K562 (cell line): Measurements from ENCODE around the gene USP48. TPM values are rescaled to one million over a fixed set of nuclear protein-coding genes. Genes with fewer than 3 reads are reported as not detected.

Experiments
- ATAC-seq: fragments of 200-7000 bp; cut with Tn5 transposase; 3 replicates; pipeline ENCODE4 v1.9.1; 2020; ENCODE audit warnings: moderate library complexity
- BruUV-seq: library from RNA; stranded (reverse); fragments of 400-500 nt; replicated peaks from 2 replicates; lab custom pipeline; 2021; lab: Mats Ljungman, UMichigan
- CTCF ChIA-PET: fragments of 300-600 bp; formaldehyde crosslinking; extraction: SDS; loops from one replicate; lab custom pipeline; 2021; ENCODE audit warnings: low intra/inter-chr PET ratio; lab: Yijun Ruan, JAX
- POLR2A ChIA-PET: fragments of 300-600, 350-650 bp; sonication (Branson Sonifier 250); formaldehyde crosslinking; extraction: SDS; loops from one replicate; lab custom pipeline; 2021; ENCODE audit warnings: antibody characterized with exemption, inconsistent platforms; lab: Yijun Ruan, JAX
- DNase-seq, 4 experiments: peaks; one replicate each; pipeline versions ENCODE4 v3.0.0 to v3.0.0-alpha.2; 2011 to 2018; ENCODE audit warnings: low spot score in 3 of 4, mixed read lengths in 3 of 4; ENCODE audit errors: extremely low read depth in 1 of 4
- FAIRE-seq: peaks from 2 replicates; lab custom pipeline; 2011; peaks lifted over from hg19 to GRCh38; lab: Jason Lieb, UNC
- H2AFZ ChIP-seq: 2 replicates; pipeline ENCODE4 v1.6.0; 2011; ENCODE audit warnings: low read depth, low read length, control low read depth, inconsistent platforms
- H3K27ac ChIP-seq: fragments of 200-600 bp; 3 replicates; pipeline ENCODE4 v1.8.0; 2011; ENCODE audit warnings: low read depth, mild to moderate bottlenecking, control low read depth, inconsistent platforms, low read length, moderate library complexity, mixed read lengths; ENCODE audit errors: extremely low read depth
- H3K27me3 ChIP-seq, 2 experiments: fragments of 300-600 bp in 1 of 2; 2 replicates in 1 of 2; 3 replicates in 1 of 2; pipeline versions ENCODE4 v1.6.0 to v1.8.0; 2011; ENCODE audit warnings: inconsistent platforms in 2 of 2, low read length in 2 of 2, mild to moderate bottlenecking in 1 of 2, mixed read lengths in 1 of 2, moderate library complexity in 1 of 2; ENCODE audit not compliant: control insufficient read depth in 2 of 2, insufficient read depth in 2 of 2
- H3K36me3 ChIP-seq: fragments of 300-600 bp; 3 replicates; pipeline ENCODE4 v1.8.0; 2011; ENCODE audit warnings: mild to moderate bottlenecking, low read length, inconsistent platforms; ENCODE audit not compliant: control insufficient read depth, insufficient read depth
- H3K4me1 ChIP-seq, 2 experiments: fragments of 200-600 bp in 1 of 2; replicated peaks in 1 of 2; 2 replicates in 1 of 2; 3 replicates in 1 of 2; pipeline versions ENCODE4 v1.5.1 to v1.8.0; 2011; ENCODE audit warnings: inconsistent platforms in 2 of 2, low read length in 2 of 2, mild to moderate bottlenecking in 1 of 2, mixed read lengths in 1 of 2, moderate library complexity in 1 of 2; ENCODE audit not compliant: control insufficient read depth in 2 of 2, insufficient read depth in 2 of 2
- H3K4me2 ChIP-seq: 2 replicates; pipeline ENCODE4 v1.6.1; 2011; ENCODE audit warnings: low read length, control low read depth, inconsistent platforms, mixed read lengths; ENCODE audit not compliant: insufficient read depth
- H3K4me3 ChIP-seq: fragments of 200-600 bp; sonication (generic), shearing (Covaris generic); 2 replicates; pipeline ENCODE4 v1.5.1; 2016; ENCODE audit warnings: control low read depth, inconsistent platforms
- H3K79me2 ChIP-seq: fragments of 200-600 bp; 3 replicates; pipeline ENCODE4 v1.8.0; 2011; ENCODE audit warnings: low read length, inconsistent platforms; ENCODE audit not compliant: control insufficient read depth, insufficient read depth
- H3K9ac ChIP-seq, 2 experiments: 2 replicates each; pipeline versions ENCODE4 v1.6.0 to v1.6.1; 2011; ENCODE audit warnings: low read depth in 2 of 2, low read length in 2 of 2, control low read depth in 1 of 2, inconsistent platforms in 1 of 2, mild to moderate bottlenecking in 1 of 2, mixed read lengths in 1 of 2; ENCODE audit not compliant: insufficient read depth in 1 of 2
- H3K9me1 ChIP-seq: one replicate; pipeline ENCODE4 v1.6.0; 2011; ENCODE audit warnings: inconsistent platforms, mild to moderate bottlenecking, low read length, moderate library complexity; ENCODE audit not compliant: control insufficient read depth, insufficient read depth
- H3K9me3 ChIP-seq: replicated peaks from 2 replicates; pipeline ENCODE4 v1.5.1; 2011; ENCODE audit warnings: low read depth, low read length, inconsistent platforms; ENCODE audit not compliant: control insufficient read depth, insufficient read depth
- H4K20me1 ChIP-seq: replicated peaks from 2 replicates; pipeline ENCODE4 v1.6.1; 2011; ENCODE audit warnings: low read length, inconsistent platforms, mixed read lengths; ENCODE audit not compliant: control insufficient read depth, insufficient read depth
- NFIC ChIP-seq: fragments of 450-650 bp; IDR thresholded peaks from 2 replicates; pipeline ENCODE4 v1.6.1; 2017; ENCODE audit warnings: mild to moderate bottlenecking, inconsistent platforms
- WGBS: fragments of 100-300 bp; shearing (Covaris generic); methylation state at CpG from one replicate; pipeline ENCODE4 v1.1.6; 2016; ENCODE audit warnings: low coverage, mixed read lengths; ENCODE audit not compliant: insufficient coverage; ENCODE audit errors: missing lambda C conversion rate; 5-methylcytosine and 5-hydroxymethylcytosine counted together
- in situ Hi-C: fragments of 300-500 bp; cut with MboI; formaldehyde crosslinking; loops from 4 replicates; pipeline ENCODE4 v1.15.0; 2018; ENCODE audit warnings: inconsistent platforms, mixed read lengths
- intact Hi-C: fragments of 100-400 bp; cut with micrococcal nuclease; formaldehyde crosslinking; loops from 2 replicates; pipeline ENCODE4 v1.14.2; 2022
- polyA plus RNA-seq, 8 experiments: library from polyadenylated mRNA; depleted of rRNA in 4 of 8; stranded (reverse) in 5 of 8; unstranded in 3 of 8; fragments of >200 nt; fragmentation: Nextera tagmentation in 2 of 8; fragmentation: Illumina TruSeq in 1 of 8; extraction: Ambion mirVana in 2 of 8; extraction: Trizol in 1 of 8; gene quantifications; 2 replicates each; pipeline versions ENCODE4 v1.2.1 to v1.2.3, GENCODE V29; 2011 to 2014; ENCODE audit warnings: inconsistent platforms in 1 of 8, missing spikeins in 1 of 8
- total RNA-seq, 7 experiments: library from RNA; depleted of rRNA in 6 of 7; stranded (reverse); fragments of >200 nt in 6 of 7; fragmentation: Illumina TruSeq in 2 of 7; extraction: Trizol in 2 of 7; gene quantifications; 2 replicates each; pipeline versions ENCODE4 v1.2.1 to v1.2.3, GENCODE V29; 2011 to 2021; ENCODE audit warnings: low replicate concordance in 1 of 7
- TF ChIP-seq, protein P1 (sequence below): fragments of 250-450 bp; sonication (Bioruptor Pico); IDR thresholded peaks from 2 replicates; pipeline ENCODE4 v1.8.0; 2021; ENCODE audit warnings: mild to moderate bottlenecking, moderate library complexity
- TF ChIP-seq, protein P2 (sequence below), 2 experiments: fragments of 450-650 bp; IDR thresholded peaks; 2 replicates each; pipeline ENCODE4 v1.6.1; 2016; ENCODE audit warnings: mild to moderate bottlenecking in 2 of 2, borderline replicate concordance in 1 of 2, low read depth in 1 of 2, moderate library complexity in 1 of 2

The USP48 gene
- total and polyA plus RNA-seq, 9 of the 15 experiments (the other 6 are each of a cell fraction or from before 2014, with no cell fraction given) = 23.3 to 123 (median 106) TPM

DNA sequence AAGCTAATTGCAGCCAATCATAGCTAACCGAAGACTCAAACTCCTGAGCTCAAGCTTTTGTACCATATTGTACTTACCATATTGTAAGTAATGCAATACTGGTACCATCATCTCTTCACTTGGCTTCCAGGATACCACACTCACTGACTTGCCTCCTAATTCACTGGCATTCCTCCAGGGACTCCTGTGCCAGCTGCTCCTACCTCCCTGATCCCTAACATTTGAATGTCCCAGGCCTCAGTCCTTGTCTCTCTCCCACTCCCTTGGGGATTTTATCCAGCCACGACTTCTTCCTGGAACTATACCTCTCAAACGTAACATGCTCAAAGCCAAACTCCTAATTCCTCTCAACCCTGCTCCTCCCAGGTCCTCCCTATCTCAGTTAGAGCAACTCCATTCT lies 33.8 kb downstream of the USP48 start:
- Histone ChIP-seq H3K27me3 (no peaks in the 10 kb centered on the region), H3K4me3 (no peak overlapping the region), H3K4me1 (peaks cover 19 to 25% of the 10 kb centered on the region in 2 experiments), H3K36me3 (peaks cover 80% of the 10 kb centered on the region), H3K9ac (peak overlapping the region; percentile 6 to 26; a peak in 2 of 4 replicates), H3K79me2 (peaks cover 34% of the 10 kb centered on the region), H4K20me1 (peaks cover 7% of the 10 kb centered on the region; the same call in 1 of the 2 replicates), H3K27ac (peak overlapping the region; percentile 31), H3K4me2 (no peak overlapping the region), H3K9me1 (peaks cover 4% of the 10 kb centered on the region), H2AFZ (no peak overlapping the region), H3K9me3 (no peaks in the 10 kb centered on the region)
- POLR2A ChIA-PET = interaction anchor here (0.7 to 1.8 kb wide), 7 partner anchors 13 to 36 kb away, joined by 3 to 7 read pairs (median 3); no protein-coding TSS in a partner anchor
- ATAC-seq (peak; percentile 16; the same call in 2 of the 3 replicates), FAIRE-seq (no peak), DNase-seq (no peak)
- in situ Hi-C loops (no loop called here), intact Hi-C loops (no loop called here)
- no TSS peak for BruUV-seq
- TF ChIP-seq NFIC = 0 out of 2 replicates have a peak, but pooled peaks have one; percentile 17
- TF ChIP-seq, protein P1, sequence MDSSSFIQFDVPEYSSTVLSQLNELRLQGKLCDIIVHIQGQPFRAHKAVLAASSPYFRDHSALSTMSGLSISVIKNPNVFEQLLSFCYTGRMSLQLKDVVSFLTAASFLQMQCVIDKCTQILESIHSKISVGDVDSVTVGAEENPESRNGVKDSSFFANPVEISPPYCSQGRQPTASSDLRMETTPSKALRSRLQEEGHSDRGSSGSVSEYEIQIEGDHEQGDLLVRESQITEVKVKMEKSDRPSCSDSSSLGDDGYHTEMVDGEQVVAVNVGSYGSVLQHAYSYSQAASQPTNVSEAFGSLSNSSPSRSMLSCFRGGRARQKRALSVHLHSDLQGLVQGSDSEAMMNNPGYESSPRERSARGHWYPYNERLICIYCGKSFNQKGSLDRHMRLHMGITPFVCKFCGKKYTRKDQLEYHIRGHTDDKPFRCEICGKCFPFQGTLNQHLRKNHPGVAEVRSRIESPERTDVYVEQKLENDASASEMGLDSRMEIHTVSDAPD (CRISPR knock-in tag) = no peak
- TF ChIP-seq, protein P2, sequence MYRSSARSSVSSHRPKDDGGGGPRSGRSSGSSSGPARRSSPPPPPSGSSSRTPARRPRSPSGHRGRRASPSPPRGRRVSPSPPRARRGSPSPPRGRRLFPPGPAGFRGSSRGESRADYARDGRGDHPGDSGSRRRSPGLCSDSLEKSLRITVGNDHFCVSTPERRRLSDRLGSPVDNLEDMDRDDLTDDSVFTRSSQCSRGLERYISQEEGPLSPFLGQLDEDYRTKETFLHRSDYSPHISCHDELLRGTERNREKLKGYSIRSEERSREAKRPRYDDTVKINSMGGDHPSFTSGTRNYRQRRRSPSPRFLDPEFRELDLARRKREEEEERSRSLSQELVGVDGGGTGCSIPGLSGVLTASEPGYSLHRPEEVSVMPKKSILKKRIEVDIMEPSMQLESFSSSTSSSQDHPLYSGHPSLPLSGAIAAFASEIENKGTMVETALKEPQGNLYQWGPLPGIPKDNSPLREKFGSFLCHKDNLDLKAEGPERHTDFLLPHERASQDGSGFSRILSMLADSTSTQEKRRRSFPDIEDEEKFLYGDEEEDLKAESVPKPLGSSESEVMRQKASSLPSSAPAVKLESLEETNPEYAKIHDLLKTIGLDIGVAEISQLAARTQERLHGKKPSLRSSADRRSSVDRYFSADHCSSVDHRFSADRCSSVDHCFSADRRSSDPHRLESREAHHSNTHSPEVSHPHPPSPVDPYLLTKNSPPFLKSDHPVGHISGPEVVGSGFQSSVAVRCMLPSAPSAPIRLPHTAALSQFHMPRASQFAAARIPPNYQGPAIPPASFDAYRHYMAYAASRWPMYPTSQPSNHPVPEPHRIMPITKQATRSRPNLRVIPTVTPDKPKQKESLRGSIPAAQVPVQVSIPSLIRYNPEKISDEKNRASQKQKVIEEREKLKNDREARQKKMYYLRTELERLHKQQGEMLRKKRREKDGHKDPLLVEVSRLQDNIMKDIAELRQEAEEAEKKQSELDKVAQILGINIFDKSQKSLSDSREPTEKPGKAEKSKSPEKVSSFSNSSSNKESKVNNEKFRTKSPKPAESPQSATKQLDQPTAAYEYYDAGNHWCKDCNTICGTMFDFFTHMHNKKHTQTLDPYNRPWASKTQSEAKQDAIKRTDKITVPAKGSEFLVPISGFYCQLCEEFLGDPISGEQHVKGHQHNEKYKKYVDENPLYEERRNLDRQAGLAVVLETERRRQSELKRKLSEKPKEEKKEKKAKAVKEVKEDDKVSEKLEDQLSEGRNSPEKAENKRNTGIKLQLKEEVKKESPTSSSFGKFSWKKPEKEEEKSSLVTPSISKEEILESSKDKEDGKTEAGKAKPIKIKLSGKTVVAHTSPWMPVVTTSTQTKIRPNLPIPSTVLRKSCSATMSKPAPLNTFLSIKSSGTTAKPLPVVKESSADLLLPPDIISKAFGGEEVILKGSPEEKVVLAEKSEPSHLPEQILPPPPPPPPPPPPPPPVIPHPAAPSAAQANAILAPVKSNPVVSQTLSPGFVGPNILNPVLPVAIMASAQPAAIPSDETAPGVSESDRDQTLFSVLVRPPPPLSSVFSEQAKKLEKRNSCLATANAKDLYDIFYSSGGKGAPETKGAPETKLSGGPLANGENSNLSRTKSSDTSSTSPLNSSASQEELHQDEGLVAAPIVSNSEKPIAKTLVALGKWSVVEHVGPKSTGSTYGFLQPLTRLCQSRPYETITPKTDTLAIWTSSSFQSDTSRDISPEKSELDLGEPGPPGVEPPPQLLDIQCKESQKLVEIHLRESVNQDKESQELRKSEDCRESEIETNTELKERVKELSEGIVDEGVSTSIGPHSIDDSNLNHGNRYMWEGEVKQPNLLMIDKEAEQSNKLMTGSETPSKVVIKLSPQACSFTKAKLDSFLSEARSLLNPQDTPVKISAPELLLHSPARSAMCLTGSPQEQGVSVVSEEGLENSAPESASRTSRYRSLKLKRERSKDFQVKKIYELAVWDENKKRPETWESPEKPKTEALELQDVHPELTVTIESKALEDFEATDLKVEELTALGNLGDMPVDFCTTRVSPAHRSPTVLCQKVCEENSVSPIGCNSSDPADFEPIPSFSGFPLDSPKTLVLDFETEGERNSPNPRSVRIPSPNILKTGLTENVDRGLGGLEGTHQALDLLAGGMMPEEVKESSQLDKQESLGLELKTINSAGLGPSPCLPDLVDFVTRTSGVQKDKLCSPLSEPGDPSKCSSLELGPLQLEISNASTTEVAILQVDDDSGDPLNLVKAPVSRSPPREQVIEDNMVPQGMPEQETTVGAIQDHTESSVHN (IDR thresholded peaks at IDR 0.05; ENCODE audit: borderline replicate concordance in 1 of 2, low read depth in 1 of 2) = no peak
- 39% methylated on average over 3 of the region's 3 CpGs for WGBS
- CTCF ChIA-PET = no interaction called here
